Measurements from ENCODE around the gene PCYOX1L. TPM values are rescaled to one million over a fixed set of nuclear protein-coding genes. Genes with fewer than 3 reads are reported as not detected.
A peak's percentile ranks its signal among the peaks of the same experiment; 100 is the strongest.

The PCYOX1L gene
- total RNA-seq, 2 experiments from 2014 or later: 34.5 to 34.6 TPM

GRCh38 chr5:149341876-149342275, 16.0 kb upstream of the PCYOX1L start:
- DNase-seq: no peak
- H3K36me3 Mint-ChIP-seq (ENCODE audit: low read depth): peaks cover 11% of the 10 kb centered on the region
- H3K4me1 Mint-ChIP-seq: peaks cover 23% of the 10 kb centered on the region
- ChIA-PET POLR2A (no interaction called here), CTCF (interaction anchor here (0.8 to 1.7 kb wide), 3 partner anchors 25 to 210 kb away, joined by 3 to 4 read pairs (median 3); no protein-coding TSS in a partner anchor)
- H3K4me3 Mint-ChIP-seq: no peak overlapping the region
- no peaks in the 10 kb centered on the region for H3K9me3 Mint-ChIP-seq
- no peak overlapping the region for H3K27ac Mint-ChIP-seq
- H3K27me3 Mint-ChIP-seq: peaks cover 6% of the 10 kb centered on the region

DNA sequence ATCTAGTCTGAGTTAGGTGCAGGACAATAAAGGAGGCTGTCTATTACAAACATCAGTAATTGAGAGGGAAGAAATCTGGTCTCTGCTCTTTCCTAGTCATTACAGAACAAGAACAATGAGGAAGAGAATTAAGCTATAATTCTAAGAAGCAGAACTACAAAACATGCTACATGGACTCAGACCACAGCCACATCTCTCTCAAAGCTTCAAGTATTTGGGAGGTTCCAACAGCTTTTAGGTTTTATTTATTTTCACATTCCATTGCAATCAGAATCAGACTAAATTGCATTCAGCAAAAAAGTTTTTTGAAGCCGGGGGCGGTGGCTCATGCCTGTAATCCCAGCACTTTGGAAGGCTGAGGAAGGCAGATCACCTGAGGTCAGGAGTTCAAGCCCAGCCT, 13.7 kb upstream of the PCYOX1L start:
- Mint-ChIP-seq H3K36me3 (ENCODE audit: low read depth) (peaks cover 32% of the 10 kb centered on the region), H3K27ac (peak overlapping the region; percentile 93), H3K4me1 (peaks cover 45% of the 10 kb centered on the region), H3K4me3 (peak overlapping the region; percentile 83), H3K27me3 (no peaks in the 10 kb centered on the region), H3K9me3 (no peaks in the 10 kb centered on the region)
- DNase-seq: no peak
- POLR2A ChIA-PET: interaction anchor here (0.6 to 1.0 kb wide), 2 partner anchors 16 to 139 kb away, joined by 4 read pairs; no protein-coding TSS in a partner anchor
- CTCF ChIA-PET: interaction anchor here (0.6 to 3.9 kb wide), 10 partner anchors 8 to 32 kb away, joined by 3 to 19 read pairs (median 7); partner anchors contain the start of gene PCYOX1L

DNA sequence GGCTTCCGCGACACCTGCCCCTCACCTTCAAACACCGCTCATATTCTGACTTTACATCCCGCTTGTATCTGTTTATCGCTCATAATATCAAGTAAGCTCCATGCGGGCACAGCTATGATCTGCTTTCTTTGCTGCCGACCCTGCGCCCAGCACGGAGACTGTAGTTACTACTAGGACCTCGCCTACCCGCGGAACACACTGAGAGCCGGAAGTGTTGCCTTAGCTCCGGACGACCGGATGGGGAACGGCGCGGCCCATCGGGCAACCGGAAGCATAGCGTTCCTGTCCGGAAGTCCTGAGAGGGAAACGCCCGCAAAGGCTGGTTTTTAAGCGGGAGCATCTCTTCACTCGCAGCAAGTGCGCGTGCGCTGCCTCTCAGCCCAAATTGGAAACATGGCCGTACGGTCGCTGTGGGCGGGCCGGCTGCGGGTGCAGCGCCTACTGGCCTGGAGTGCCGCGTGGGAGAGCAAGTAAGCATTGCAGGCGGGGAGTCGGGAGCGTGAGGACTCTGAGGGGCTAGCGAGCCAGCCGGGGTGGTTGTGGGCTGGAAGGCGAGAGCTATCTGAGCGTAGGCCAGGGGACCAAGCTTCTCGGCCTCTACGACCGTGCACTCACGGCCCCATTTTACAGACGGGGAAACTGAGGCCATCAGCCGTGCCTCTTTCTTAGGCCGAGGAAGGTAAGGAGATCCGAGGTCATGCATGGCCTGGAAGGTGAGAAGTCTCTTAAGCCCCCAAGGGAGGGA, 12.5 kb upstream of the PCYOX1L start, which contains the start of gene GRPEL2:
TSS of gene GRPEL2 (plus strand) at position 353 of the 745 bp plus-strand sequence. CDS start at position 394, 41 bp downstream.
- peak within 1 kb of the TSS; percentile 93 for H3K27ac Mint-ChIP-seq
- peak within 1 kb of the TSS; percentile 83 for H3K4me3 Mint-ChIP-seq
- H3K4me1 Mint-ChIP-seq: peaks cover 56% of the 10 kb centered on the region
- no peaks in the 10 kb centered on the region for H3K27me3 Mint-ChIP-seq
- peak; percentile 93 for DNase-seq
- CTCF ChIA-PET: interaction anchor here (0.5 to 3.9 kb wide), 11 partner anchors 8 to 1895 kb away, joined by 3 to 19 read pairs (median 6); partner anchors contain the start of genes CSNK1A1 and PCYOX1L
- peaks cover 44% of the 10 kb centered on the region for H3K36me3 Mint-ChIP-seq (ENCODE audit: low read depth)
- H3K9me3 Mint-ChIP-seq: no peaks in the 10 kb centered on the region
- POLR2A ChIA-PET: interaction anchor here (0.6 to 1.4 kb wide), 5 partner anchors 12 to 235 kb away, joined by 3 to 10 read pairs (median 4); partner anchors contain the start of genes CSNK1A1 and PCYOX1L

- Mint-ChIP-seq H3K27ac (peak overlapping the region; percentile 93), H3K4me1 (peaks cover 61% of the 10 kb centered on the region), H3K4me3 (peak overlapping the region; percentile 83), H3K36me3 (ENCODE audit: low read depth) (peaks cover 49% of the 10 kb centered on the region), H3K9me3 (no peaks in the 10 kb centered on the region), H3K27me3 (no peaks in the 10 kb centered on the region)
- ChIA-PET CTCF (interaction anchor here (1.0 to 3.9 kb wide), 7 partner anchors 10 to 206 kb away, joined by 3 to 19 read pairs (median 6); partner anchors contain the start of genes CSNK1A1 and PCYOX1L), POLR2A (interaction anchor here (0.6 to 1.4 kb wide), 5 partner anchors 9 to 234 kb away, joined by 3 to 10 read pairs (median 4); partner anchors contain the start of genes CSNK1A1 and PCYOX1L)
- DNase-seq: no peak
These were observed 12.0 kb upstream of the PCYOX1L start for GRCh38 chr5:149345892-149346222.

DNA sequence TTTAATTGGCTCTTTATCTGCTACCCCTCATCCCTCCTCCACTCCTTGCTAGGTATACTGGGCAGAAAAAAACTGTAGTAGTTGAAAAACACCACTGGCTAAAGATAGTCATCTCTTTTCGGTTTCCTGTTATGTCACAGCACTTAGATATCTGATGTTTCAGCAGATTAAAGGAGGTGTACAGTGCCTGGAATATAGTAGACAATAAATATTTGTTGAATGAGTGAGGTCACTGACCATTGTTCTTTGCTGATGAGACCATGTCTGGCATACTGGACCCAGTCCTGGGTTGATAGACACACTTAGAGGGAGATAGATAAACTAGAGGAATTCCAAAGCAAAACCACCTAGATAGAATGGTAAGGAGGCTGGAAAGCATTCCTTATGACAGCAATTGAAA, 9.3 kb upstream of the PCYOX1L start:
- Mint-ChIP-seq H3K4me1 (peaks cover 80% of the 10 kb centered on the region), H3K27me3 (no peaks in the 10 kb centered on the region), H3K4me3 (peak overlapping the region; percentile 83), H3K36me3 (ENCODE audit: low read depth) (peaks cover 73% of the 10 kb centered on the region), H3K9me3 (no peaks in the 10 kb centered on the region), H3K27ac (peak overlapping the region; percentile 91)
- DNase-seq: peak; percentile 34
- ChIA-PET CTCF (interaction anchor here (1.0 kb wide), 1 partner anchor 1027 kb away, joined by 4 read pairs; no protein-coding TSS in a partner anchor), POLR2A (interaction anchor here (1.5 kb wide), 1 partner anchor 9 kb away, joined by 4 read pairs; the partner anchor contains the start of gene PCYOX1L)

- no peaks in the 10 kb centered on the region for H3K27me3 Mint-ChIP-seq
- H3K4me1 Mint-ChIP-seq: peaks cover 79% of the 10 kb centered on the region
- H3K9me3 Mint-ChIP-seq: peaks cover 2% of the 10 kb centered on the region
- ChIA-PET CTCF (interaction anchor here (1.0 to 1.2 kb wide), 2 partner anchors 9 to 1026 kb away, joined by 4 read pairs; partner anchors contain the start of gene PCYOX1L), POLR2A (interaction anchor here (1.5 kb wide), 1 partner anchor 8 kb away, joined by 4 read pairs; the partner anchor contains the start of gene PCYOX1L)
- peak overlapping the region; percentile 91 for H3K27ac Mint-ChIP-seq
- peaks cover 79% of the 10 kb centered on the region for H3K36me3 Mint-ChIP-seq (ENCODE audit: low read depth)
- peak overlapping the region; percentile 83 for H3K4me3 Mint-ChIP-seq
- no peak for DNase-seq
These were observed 8.5 kb upstream of the PCYOX1L start for GRCh38 chr5:149349382-149349781.

- ChIA-PET CTCF (interaction anchor here (0.6 kb wide), 1 partner anchor 91 kb away, joined by 3 read pairs; no protein-coding TSS in a partner anchor), POLR2A (no interaction called here)
- no peaks in the 10 kb centered on the region for H3K27me3 Mint-ChIP-seq
- peaks cover 87% of the 10 kb centered on the region for H3K4me1 Mint-ChIP-seq
- H3K27ac Mint-ChIP-seq: peak overlapping the region; percentile 52
- DNase-seq: no peak
- H3K9me3 Mint-ChIP-seq: peaks cover 2% of the 10 kb centered on the region
- H3K36me3 Mint-ChIP-seq (ENCODE audit: low read depth): peaks cover 83% of the 10 kb centered on the region
- H3K4me3 Mint-ChIP-seq: no peak overlapping the region
These were observed 5.7 kb upstream of the PCYOX1L start for GRCh38 chr5:149352169-149352568.

DNA sequence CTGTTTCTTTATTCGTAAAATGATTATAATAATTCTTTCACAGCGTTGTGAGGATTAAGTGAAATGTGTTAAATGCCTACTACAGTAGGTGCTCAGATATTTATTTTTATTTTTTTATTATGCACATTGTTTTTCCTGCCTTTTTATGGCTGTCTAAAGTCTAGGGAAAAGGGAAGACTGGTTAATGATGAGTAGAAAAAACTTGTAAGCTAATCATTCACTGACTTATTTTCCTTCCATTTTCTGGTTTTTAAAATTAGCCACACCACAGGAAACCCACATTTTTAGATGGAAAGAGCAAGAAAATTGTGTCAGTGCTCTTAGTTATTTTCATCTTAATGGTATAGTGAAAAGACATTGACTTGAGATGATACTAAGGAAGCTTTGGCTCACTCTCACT, 3.9 kb upstream of the PCYOX1L start:
- no peak overlapping the region for H3K27ac Mint-ChIP-seq
- POLR2A ChIA-PET: no interaction called here
- H3K4me3 Mint-ChIP-seq: no peak overlapping the region
- DNase-seq: no peak
- H3K36me3 Mint-ChIP-seq (ENCODE audit: low read depth): peaks cover 68% of the 10 kb centered on the region
- H3K9me3 Mint-ChIP-seq: peaks cover 2% of the 10 kb centered on the region
- peaks cover 81% of the 10 kb centered on the region for H3K4me1 Mint-ChIP-seq
- H3K27me3 Mint-ChIP-seq: no peaks in the 10 kb centered on the region
- CTCF ChIA-PET: interaction anchor here (0.6 to 1.3 kb wide), 4 partner anchors 10 to 506 kb away, joined by 3 to 12 read pairs (median 4); partner anchors contain the start of gene GRPEL2

- DNase-seq: no peak
- Mint-ChIP-seq H3K4me1 (peaks cover 82% of the 10 kb centered on the region), H3K36me3 (ENCODE audit: low read depth) (peaks cover 65% of the 10 kb centered on the region), H3K4me3 (no peak overlapping the region), H3K27ac (no peak overlapping the region), H3K9me3 (peaks cover 2% of the 10 kb centered on the region), H3K27me3 (no peaks in the 10 kb centered on the region)
- POLR2A ChIA-PET: interaction anchor here (0.7 to 1.0 kb wide), 2 partner anchors 10 to 972 kb away, joined by 3 read pairs; no protein-coding TSS in a partner anchor
- CTCF ChIA-PET: interaction anchor here (1.2 to 2.5 kb wide), 2 partner anchors 10 to 191 kb away, joined by 3 to 11 read pairs; partner anchors contain the start of gene GRPEL2
These were observed 2.2 kb upstream of the PCYOX1L start for GRCh38 chr5:149355688-149356087.

DNA sequence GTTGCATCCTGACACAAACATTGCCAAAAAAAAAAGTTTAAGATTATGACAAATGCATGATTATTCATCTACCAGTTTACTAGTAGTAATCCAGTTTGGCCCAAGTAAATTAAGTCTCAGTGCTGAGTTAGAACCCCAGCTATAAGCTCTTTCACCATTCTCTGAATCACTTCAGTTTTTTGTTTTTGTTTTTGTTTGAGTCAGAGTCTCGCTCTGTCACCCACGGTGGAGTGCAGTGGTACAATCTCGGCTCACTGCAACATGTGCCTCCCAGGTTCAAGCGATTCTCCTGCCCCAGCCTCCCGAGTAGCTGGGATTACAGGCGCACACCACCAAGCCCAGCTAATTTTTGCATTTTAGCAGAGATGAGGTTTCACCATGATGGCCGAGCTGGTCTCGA, 1.5 kb upstream of the PCYOX1L start:
- Mint-ChIP-seq H3K4me3 (no peak overlapping the region), H3K27me3 (no peaks in the 10 kb centered on the region)

GRCh38 chr5:149358294-149358651, 427 bp downstream of the PCYOX1L start:
- Mint-ChIP-seq H3K27me3 (no peaks in the 10 kb centered on the region), H3K36me3 (ENCODE audit: low read depth) (peaks cover 50% of the 10 kb centered on the region), H3K27ac (peak overlapping the region; percentile 86), H3K9me3 (peaks cover 2% of the 10 kb centered on the region), H3K4me3 (peak overlapping the region; percentile 86), H3K4me1 (peaks cover 71% of the 10 kb centered on the region)
- peak; percentile 42 for DNase-seq
- ChIA-PET CTCF (interaction anchor here (0.5 to 3.9 kb wide), 7 partner anchors 9 to 198 kb away, joined by 3 to 29 read pairs (median 4); partner anchors contain the start of gene GRPEL2), POLR2A (interaction anchor here (1.3 to 1.9 kb wide), 2 partner anchors 11 to 13 kb away, joined by 10 read pairs; partner anchors contain the start of gene GRPEL2)

More for the DNA sequence above, 1.5 kb upstream of the PCYOX1L start:
- Mint-ChIP-seq H3K9me3 (peaks cover 2% of the 10 kb centered on the region), H3K27ac (peak overlapping the region; percentile 58), H3K4me1 (peaks cover 83% of the 10 kb centered on the region), H3K36me3 (ENCODE audit: low read depth) (peaks cover 61% of the 10 kb centered on the region)
- ChIA-PET CTCF (interaction anchor here (0.7 to 3.9 kb wide), 6 partner anchors 11 to 190 kb away, joined by 3 to 29 read pairs (median 8); partner anchors contain the start of gene GRPEL2), POLR2A (interaction anchor here (0.7 kb wide), 2 partner anchors 972 to 1370 kb away, joined by 3 to 7 read pairs; no protein-coding TSS in a partner anchor)
- no peak for DNase-seq

DNA sequence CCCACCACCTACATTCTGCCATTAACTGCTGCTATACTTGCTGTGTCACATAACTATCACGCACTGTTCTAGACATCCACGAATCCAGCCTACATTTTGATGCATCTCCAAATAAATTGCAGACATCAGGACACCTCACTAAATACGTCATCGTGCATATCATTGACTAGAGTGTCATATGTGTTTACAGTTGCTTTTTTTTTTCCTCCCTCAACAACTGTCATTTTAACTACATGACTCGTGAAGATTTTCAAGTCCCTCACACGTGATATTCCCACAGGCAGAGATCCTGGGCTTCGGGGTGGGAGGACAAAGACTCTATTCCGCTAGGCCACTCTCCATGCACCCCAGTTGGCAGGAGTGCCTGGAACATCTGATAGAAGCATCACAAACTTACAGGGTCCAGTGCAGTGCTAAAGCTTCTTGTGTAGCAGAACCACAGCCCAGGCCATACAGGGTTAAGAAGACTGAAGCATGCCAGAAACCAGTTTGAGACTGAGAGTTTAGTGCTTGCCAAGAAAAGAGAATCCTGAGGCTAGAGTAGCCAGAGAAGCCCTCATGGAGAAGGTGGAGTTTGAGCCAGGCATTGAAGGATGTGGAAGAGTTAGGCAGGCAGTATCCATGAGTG, 1.1 kb downstream of the PCYOX1L start:
- peaks cover 66% of the 10 kb centered on the region for H3K4me1 Mint-ChIP-seq
- no peaks in the 10 kb centered on the region for H3K27me3 Mint-ChIP-seq
- H3K27ac Mint-ChIP-seq: peak overlapping the region; percentile 86
- peaks cover 2% of the 10 kb centered on the region for H3K9me3 Mint-ChIP-seq
- POLR2A ChIA-PET: no interaction called here
- H3K36me3 Mint-ChIP-seq (ENCODE audit: low read depth): peaks cover 46% of the 10 kb centered on the region
- CTCF ChIA-PET: interaction anchor here (0.5 to 3.9 kb wide), 6 partner anchors 8 to 198 kb away, joined by 3 to 29 read pairs (median 4); partner anchors contain the start of gene GRPEL2
- DNase-seq: no peak
- peak overlapping the region; percentile 86 for H3K4me3 Mint-ChIP-seq
